Stimulated activated CD4-positive, alpha-beta T cell treated with anti-CD3 and anti-CD28 coated beads, Interleukin-1b, Interleukin-23, amount 100 ng/mL, for 4 hours (primary cell): ENCODE measurements around the gene OR8K3.

ENCODE experiments used
- DNase-seq, 2 donors: peaks; one replicate each; pipeline ENCODE4 v3.0.0-alpha.2; 2020; ENCODE audit warnings: low read depth in 2 of 2

Gene OR8K3

DNA sequence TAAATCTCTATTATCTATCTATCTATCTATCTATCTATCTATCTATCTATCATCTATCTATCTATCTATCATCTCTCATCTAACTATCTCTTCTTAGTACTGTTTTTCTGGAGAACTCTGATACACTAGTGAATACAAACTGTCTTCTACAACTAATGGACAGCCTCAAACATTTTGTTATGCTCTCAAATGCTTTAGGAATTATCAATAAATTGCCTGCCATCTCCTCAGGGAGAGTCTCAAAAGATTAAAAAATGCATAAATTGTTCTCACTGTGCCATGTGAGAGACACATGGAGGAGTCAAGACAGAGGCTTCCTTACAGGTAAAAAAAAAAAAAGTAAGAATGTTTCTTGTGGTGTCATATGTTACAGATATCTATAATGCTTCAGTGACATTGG lies at the start of gene OR8K3:
Gene OR8K3, plus strand, starts transcription at position 301 of the 400 bp plus-strand sequence. CDS start 3,163 bp downstream, outside the sequence.
- DNase-seq = no peak

DNA sequence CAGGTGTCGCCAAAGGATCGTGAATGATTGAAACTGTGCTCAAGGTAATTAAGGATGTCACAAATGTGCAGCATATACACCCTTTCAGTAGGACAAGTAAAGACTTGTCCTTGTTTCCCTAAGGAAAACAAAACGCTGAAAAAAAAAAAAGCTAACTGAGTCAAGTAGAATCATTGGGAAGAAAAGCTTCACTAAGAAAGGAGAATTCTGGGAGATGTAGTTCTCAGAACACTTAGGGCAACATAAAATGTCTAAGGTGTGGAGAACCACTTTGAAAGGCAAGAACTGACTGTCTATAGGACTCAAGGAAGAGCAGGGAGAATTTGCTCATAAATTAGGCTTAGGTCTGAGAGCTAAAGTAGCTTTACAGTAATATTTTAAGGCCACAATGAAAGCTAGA lies 43.9 kb upstream of the OR8K3 start:
- no peak for DNase-seq

DNA sequence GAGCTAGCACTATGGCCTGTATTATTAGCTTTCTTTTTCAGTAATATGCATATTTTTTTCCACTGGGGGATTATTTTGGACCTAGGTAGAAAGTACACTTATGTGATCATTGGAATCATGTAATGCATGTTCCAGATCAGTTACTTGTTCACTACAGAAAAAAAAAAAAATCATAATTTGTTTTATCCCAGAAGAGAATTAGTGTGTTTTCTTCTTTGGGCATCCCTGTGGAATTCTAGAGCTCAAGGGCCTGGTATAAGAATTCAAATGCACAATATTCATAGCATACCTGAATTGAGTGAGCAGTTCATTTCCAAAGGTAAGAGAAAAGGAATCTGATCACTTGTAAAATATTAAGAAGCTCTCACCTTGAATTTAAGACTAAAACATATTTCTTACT lies 41.1 kb upstream of the OR8K3 start, which contains the start of gene OR5T1:
Gene OR5T1, plus strand, starts transcription at position 301 of the 400 bp plus-strand sequence. CDS start 1,485 bp downstream, outside the sequence.
- DNase-seq = no peak

DNA sequence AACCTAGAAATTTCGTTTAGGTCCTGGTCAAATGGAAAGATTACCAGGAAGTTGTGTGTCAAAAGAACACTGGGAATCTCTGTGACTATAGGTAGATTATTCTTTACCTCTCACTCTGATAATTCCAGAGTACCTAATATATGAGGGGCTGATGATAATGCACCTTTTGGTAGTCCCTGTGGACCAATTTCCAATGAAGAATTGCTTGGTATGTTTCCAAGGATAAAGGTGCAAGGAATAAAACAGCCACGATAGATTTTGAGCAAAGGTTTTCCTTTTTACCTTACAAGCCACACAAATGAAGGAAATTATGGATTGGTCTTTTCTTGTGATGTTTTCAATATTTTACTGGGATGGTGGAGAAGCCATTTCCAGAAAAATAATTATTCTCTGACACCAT lies 22.8 kb upstream of the OR8K3 start, which contains the start of gene OR8H1:
Gene OR8H1, minus strand, starts transcription at position 101 of the 400 bp plus-strand sequence. CDS start 1,192 bp downstream, outside the sequence.
- no peak for DNase-seq

DNA sequence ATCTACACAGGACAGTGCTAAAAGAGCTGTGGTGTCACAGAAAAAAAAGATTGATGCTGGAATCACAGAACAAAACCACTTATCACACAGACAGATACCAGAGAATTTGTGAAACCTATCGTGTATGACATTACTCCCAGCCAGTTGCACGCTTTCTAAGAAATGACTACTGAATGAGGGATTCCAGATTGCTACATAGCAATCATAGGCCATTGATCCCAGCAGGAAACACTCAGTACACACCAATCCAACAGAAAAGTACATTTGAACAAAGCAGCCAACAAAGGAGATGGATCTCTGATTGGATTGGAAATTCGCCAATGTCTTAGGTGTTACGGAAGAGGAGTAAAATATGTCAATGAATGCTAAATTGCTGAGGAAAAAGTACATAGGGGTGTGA lies 18.0 kb upstream of the OR8K3 start:
- no peak for DNase-seq

DNA sequence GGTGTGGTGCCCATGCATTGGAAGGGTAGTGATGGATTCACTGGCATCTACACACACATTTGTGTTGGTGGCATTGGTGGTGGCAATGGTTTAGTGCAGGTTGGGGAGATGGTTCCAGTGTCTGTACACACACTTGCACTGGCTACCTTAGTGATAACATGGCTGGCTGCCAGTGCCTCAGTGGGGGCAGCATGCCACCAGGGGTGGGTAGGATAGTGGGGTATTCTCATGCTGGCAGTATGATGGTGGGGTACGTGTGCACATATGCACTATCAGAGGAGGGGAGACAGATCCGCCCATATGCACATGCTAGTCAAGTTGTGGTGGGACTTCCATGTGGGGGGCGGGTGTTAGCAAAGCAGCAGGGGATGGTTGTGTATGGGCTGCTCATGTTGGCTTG lies 7.1 kb upstream of the OR8K3 start:
- no peak for DNase-seq

DNA sequence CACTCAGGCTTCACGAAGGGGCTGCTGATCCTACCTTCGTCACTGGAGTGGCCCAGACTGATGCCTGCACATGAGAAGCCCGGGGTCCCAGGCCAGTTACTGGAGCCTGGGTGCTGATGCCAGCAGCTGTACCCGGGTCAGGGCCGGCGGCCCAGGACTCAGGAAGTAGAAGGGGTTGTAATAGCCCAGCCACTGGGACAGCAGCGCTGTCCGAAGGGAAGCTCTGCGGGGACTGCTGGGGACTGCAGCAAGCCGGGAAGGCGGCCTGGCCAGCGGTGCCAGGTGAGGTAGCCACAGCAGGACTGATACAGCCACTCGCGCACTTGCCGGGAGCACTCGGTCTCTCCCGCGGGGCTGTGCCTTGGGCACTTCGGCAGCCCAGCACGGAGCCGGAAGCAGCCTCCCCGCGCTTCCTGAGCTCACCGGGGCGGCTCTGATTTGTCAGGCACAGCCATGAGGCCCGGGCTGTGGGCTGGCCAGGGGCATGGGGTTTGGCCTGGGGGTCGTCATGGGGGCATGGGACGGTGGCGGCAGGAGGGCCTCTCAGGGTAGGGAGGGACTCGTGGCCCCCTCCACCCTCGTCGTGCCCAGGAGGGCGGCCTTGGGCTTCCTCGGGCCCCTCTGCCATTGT lies 17.0 kb downstream of the OR8K3 start:
- DNase-seq = no peak

DNA sequence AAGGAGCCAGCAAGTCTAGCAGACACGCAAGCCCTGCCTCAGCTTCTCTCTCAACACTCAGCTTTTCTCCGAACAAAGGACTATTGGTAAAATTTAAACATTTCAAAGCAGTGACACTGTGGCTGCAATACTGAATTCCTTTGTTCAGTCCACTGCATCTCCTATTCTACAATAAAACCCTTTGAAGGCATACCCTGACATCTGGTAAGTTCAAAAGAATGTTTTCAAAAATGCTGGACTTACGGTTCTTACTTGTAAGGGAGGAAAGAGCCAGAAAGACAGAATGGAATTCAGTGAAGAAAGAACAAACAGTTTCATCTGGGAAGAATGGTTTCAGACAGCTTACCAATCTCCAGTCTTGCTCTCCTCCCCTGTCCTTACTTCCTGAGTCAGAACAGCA lies 18.2 kb downstream of the OR8K3 start:
- no peak for DNase-seq

DNA sequence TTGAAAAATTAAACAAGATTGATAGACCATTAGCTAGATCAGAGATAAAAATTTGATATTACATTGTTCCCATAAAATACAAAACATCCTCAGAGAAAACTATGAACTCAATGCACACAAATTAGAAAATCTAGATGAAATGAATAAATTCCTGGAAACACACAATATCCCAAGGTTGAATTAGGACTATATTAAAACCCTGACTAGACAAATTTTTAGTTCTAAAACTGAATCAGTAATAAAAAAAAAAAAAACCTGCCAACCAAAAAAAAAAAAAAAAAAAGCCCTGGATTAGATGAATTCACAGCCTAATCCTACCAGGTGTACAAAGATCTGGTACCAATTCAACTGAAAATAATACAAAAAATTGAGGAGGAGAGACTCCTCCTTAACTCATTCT lies 25.3 kb downstream of the OR8K3 start:
- DNase-seq = no peak

DNA sequence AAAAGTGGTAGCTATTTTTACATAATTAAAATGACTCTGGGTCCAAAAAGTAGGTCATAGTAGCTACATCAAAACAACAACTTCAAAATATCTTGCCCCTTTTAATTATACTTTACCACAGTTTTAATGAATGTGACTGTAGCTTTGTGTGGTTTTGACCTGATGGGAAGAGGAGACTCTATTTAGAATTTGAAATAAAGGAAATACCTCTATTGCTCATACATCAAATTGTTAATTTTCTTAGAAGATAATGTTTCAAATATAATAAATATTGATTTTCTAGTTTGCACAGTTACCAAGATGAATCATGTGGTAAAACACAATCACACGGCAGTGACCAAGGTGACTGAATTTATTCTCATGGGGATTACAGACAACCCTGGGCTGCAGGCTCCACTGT lies 30.8 kb downstream of the OR8K3 start, which contains the start of gene OR8K1:
Gene OR8K1, plus strand, starts transcription at position 301 of the 400 bp plus-strand sequence. Its CDS starts 0 bp downstream, at position 301.
- no peak for DNase-seq

DNA sequence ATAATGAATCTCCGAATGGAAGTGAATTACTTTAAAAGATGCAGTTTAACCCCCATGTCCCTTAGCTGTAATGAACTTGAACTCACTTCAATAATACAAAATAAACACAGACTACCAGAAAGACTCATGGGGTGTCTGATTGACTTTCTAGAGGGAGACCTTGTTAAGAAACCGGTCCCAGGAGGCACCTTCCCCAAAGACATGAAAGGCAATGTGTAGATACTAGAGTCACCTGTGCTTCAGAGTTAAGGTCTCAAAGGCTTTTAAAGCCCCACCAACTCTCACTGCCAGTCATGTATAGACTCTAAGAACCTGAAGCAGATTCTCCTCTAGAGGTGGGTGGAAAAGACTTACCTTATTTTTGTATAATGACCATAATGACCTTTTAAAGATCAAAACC lies 39.0 kb downstream of the OR8K3 start, which contains the start of gene OR8J1:
Gene OR8J1, plus strand, starts transcription at position 301 of the 400 bp plus-strand sequence. CDS start 5,956 bp downstream, outside the sequence.
- DNase-seq = no peak
